Right lung (tissue), 10 donors: ENCODE data around the gene TCP11X1. TPM values are rescaled to one million over a fixed set of nuclear protein-coding genes. Genes with fewer than 3 reads are reported as not detected.
"Not testable (repeated sequence)": the region's sequence is repeated elsewhere in the genome, so short reads cannot be mapped to it uniquely, and the experiment has no call there.

Experiments
- DNase-seq, 2 donors: peaks; one replicate each; pipeline ENCODE4 v3.0.0-alpha.2; 2013
- long read RNA-seq, 8 donors: transcript quantifications; one replicate each; lab custom pipeline, GENCODE V29; 2026
- polyA plus RNA-seq, 5 donors: library from polyadenylated mRNA; unstranded; fragments of 120-200 nt; gene quantifications; one replicate each; pipeline versions ENCODE4 v1.2.1 to v1.2.3, GENCODE V29; 2013; ENCODE audit warnings: inconsistent platforms in 1 of 5, low replicate concordance in 1 of 5; ENCODE audit not compliant: insufficient read length in 5 of 5, insufficient read depth in 1 of 5

Gene TCP11X1
- polyA plus RNA-seq: not detected
- long read RNA-seq, donor 1: 0 reads
- long read RNA-seq, donor 2: 0 reads
- long read RNA-seq, donor 3: 0 reads
- long read RNA-seq, donor 4: 0 reads
- long read RNA-seq, donor 5: 0 reads
- long read RNA-seq, donor 6: 0 reads
- long read RNA-seq, donor 7: 0 reads
- long read RNA-seq, donor 8: 0 reads

- DNase-seq: not testable (repeated sequence)
Measured at GRCh38 chrX:102214986-102215385, at the start of gene TCP11X1. Gene TCP11X1, plus strand, starts transcription at chrX:102215301.

DNA sequence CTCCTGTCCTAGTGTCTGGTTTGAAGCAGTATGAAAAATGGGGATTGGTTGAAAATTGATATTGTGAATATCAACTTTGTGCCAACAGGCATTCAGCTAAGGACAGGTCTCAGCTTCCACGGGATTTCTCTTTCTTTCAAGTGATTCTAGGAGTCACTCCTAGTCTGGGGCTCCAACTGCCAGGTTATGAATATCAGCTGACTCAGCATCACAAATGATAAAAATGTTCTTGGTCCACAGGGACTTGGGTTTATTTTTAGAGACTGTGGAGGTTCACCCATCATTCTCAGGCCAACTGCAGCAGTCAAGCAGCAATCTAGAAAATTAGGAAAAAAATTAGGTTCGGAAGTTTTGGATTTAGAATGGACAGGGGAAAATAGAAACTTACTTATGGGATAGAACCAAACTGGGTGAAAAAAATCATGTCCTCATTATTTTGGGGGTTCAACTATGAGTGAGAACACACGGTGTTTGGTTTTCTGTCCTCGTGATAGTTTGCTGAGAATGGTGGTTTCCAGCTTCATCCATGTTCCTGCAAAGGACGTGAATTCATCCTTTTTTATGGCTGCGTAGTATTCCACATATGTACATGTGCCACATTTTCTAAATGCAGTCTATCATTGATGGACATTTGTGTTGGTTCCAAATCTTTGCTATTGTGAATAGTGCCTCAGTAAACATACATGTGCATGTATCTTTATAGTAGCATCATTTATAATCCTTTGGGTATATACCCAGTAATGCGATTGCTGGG lies 29.0 kb upstream of the TCP11X1 start:
- no peak for DNase-seq

DNA sequence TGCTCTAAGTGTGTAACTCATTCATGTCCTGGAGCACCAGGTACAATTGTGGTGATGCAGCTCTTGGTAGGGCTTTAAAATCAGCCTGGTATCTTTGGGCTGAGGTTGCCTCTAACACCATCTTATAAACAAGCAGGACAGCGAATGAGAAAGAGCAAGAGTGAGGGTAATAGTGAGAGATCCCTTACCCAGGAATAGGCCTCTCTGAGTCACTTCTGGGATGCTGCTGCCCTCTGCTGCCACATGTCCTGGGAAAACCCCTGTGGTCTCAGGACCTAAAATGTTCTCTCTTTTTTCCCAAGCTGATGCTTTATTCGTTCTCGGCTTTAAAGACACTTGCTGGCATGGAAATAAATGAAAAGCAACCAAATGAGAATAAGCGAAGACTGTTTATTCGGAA lies 7.2 kb upstream of the TCP11X1 start:
- DNase-seq: not testable (repeated sequence)

DNA sequence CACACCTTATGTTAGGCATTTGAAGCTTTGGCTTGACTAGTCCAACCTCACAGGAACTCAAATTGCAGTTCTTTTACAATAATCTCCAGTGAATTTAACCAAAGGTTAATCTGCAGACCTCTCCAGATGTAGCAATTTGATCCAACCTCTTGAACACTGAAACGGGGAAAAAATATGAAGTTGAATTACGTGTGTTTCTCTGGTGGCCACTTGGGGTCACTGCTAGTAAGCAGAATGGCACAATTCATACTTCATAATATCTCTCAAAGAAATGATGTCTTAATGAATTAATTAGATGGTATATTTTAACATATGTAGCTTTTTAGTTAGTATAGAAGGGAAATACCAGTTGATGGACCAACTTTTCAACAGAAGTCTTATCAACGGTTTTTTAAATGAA lies 1.4 kb downstream of the TCP11X1 start:
- DNase-seq: not testable (repeated sequence)

- DNase-seq: not testable (repeated sequence)
Measured at GRCh38 chrX:102235678-102236077, 20.6 kb downstream of the TCP11X1 start.

- not testable (repeated sequence) for DNase-seq
Measured at GRCh38 chrX:102240265-102240664, 25.2 kb downstream of the TCP11X1 start.

DNA sequence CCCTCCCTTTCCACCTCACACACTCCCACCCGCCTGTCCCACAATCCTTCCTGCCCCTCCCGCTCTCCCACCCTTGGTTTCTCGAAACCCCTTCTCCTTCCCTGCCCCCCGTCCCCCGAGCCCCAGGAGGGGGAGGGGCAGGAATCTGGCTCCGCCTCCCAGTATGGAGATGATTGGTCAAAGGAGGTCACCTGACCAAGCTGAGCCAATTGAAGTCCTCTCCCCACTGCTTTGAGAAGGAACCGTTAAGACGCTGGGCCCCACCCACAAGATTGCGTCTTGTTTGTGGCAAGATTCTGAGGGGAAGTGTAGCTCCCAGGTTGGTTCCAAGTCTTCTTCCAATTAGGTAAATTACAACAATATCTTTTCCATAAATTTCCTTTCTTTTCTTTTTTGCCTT lies 31.8 kb downstream of the TCP11X1 start, which contains the start of gene NXF2:
TSS of gene NXF2 (plus strand) at position 275 of the 400 bp plus-strand sequence. CDS start 59,912 bp downstream, outside the sequence.
- DNase-seq: not testable (repeated sequence)

- DNase-seq: not testable (repeated sequence)
Measured at GRCh38 chrX:102272231-102272630, 57.1 kb downstream of the TCP11X1 start.

Other genes with a start within 250 kb of the TCP11X1 start
- 1 to 10 TPM; 1.7 to 2.5 (median 2.2) TPM for gene TCEAL2, start 89.6 kb upstream of the TCP11X1 start, polyA plus RNA-seq
- gene TCEAL6, start 72.8 kb upstream of the TCP11X1 start, polyA plus RNA-seq: under 1 TPM in 2 of 5 donors, not detected in 3; 0.10 to 0.21 TPM
- gene BEX5, start 59.3 kb upstream of the TCP11X1 start, polyA plus RNA-seq: 1 to 10 TPM; 2.5 to 3.1 (median 3.0) TPM
- under 1 TPM in 3 of 5 donors, not detected in 2; 0.13 to 0.33 (median 0.14) TPM for gene NXF2, start 31.9 kb downstream of the TCP11X1 start, polyA plus RNA-seq
- under 1 TPM in 4 of 5 donors, not detected in 1; 0.36 to 0.76 (median 0.61) TPM for gene NXF2B, start 224.7 kb downstream of the TCP11X1 start, polyA plus RNA-seq